Inflammatory macrophage treated with lipopolysaccharide for 1 hour (primary cell): ENCODE measurements around the gene SLC13A1.
"Not testable (repeated sequence)": the region's sequence is repeated elsewhere in the genome, so short reads cannot be mapped to it uniquely, and the experiment has no call there.

ENCODE experiments used
- DNase-seq, 2 donors: peaks; one replicate each; pipeline ENCODE4 v3.0.0-alpha.2; 2020 to 2022

The SLC13A1 gene

DNA sequence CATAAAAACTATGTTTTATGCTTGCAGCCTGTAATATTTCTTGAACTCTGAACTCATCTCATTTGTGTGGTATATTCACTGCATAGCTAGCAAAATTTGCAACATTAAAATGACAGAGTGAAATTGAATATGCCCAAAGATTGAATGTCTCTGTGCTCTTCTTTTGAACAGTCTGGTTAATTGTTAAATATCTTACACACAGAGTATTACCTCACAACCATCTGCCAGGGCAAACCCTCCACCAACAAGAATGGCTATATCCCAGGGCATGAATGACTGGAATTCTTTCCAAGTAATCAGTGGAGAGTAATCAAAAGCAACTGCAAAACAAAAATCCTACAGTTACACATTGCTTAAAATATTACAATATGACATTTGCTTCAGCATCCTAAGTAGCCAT, 76.9 kb downstream of the SLC13A1 start:
- DNase-seq, result no peak

DNA sequence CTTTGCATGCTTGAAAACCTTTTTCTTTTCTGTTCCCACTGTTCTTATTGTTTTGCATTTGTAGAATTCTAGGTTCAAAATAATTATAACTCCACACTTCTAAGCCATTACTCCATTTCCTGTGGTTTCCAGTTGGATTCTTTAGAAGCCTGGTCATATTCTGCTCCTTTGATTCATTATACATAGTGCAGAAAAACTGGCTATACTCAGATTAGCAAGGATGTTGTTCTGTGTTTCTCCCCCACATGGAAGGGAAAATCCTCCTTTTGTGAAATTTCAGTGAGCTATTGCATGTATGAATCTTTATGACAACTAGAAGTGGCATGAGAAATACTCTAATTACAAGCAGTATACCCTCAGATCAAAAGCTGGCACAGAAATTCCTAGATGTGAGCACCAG, 79.5 kb downstream of the SLC13A1 start:
- no peak for DNase-seq

DNA sequence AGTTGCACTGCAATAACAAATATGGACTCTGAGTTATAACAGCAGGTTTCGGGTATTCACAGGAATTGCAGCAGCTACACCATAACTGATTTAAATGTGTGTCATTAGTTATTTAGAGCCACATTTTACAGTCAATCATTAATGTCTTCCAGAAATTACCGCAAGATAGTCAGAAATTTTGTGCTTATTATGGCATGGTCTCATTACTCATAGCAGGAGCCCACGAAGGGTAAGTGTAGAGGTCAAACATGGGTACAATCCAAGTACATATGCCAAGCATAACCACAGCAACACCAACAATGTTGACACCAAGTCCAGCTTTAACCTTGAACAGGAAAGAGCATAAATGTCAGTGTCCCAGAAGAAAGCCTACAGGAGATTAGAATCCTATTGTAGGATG, 84.4 kb downstream of the SLC13A1 start:
- no peak for DNase-seq

DNA sequence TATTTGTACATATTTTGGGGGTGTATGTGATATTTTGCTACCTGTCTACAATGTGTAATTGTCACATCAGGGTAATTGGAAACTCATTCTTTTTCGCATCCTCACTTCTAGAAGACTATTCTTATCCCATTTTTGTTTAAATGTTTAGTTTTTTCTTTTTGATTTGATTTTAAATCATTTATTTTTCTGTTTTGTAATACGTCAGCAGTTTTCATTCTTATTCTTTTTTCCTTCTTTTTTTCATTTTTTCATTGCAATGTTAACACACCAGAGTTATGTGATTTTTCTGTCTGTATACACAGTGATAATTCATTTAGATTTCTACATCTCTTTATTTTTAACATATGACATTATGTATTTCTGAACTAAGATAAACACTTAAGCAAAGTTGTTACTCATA, 85.5 kb downstream of the SLC13A1 start:
- DNase-seq, result no peak

DNA sequence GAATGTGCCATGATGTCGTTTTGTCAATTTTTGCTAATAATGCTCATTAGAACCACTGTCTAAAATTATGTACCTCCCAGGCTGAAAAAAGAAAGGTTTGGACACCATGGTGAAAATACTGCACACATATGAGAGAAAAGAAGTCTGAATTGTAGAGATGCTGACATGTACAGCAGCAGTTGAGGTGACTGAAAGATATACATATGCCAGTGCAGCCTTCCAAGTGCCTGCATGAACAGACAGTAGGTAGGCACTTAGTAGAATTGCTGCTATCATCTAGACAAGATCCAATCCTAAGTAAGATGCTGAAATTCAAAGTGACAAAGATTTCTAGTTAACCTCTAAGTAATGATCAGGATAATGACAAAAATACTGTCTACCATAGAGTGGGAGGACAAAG, 86.9 kb downstream of the SLC13A1 start:
- no peak for DNase-seq

DNA sequence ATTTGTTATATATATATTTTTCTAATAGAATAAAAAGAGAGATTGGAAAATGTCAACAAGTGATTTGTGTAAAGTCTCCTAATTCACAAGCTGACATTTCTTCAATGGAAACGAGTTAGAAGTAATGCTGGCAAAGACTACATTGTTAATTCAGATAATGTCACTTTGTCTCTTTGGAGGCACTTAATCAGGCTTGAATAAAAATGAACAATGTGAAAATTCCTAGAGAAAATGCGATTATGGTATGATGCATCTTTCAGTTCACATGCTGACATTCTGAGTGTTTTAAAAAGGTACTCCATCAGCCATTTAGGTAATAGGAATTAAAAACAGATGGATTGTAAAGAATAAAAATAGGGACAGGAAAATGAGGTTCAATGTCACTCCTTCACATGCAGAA, 100.1 kb downstream of the SLC13A1 start:
- DNase-seq, result no peak

DNA sequence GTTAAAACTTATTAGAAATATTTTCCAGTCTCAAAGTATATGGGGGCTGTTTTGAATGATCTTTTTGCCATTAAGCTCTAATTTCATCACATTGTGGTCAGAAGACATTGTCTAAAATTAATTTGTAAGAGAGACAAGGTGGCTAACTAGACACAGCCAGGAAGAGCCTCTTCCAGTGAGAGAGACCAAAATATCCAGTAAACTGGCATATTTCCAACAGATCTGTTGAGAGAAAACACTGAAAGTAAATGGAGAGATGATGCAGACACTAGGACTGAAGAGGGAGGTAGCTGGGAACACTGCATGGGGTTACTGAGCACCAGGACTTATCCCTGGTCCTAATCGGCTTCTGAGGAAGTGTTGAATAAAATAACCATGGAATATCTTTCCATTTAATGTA, 102.8 kb downstream of the SLC13A1 start:
- DNase-seq, result no peak

DNA sequence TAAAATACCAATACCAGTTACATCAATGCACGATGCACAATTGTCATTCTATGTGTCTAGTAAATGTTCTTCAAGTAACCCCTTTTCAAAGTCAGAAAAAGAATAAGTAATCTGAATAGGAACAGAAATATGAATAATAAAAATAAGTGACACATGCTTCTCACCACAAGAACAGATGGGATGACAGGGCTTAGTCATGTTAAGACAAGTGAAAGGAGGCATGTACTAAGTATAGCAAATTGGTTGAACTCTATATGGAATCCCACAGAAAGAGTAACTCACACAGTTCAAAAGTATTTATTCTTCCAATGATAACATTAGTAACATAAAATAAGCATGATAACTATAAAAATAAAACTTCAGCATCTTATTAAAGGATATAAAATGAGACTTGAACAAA, 103.3 kb downstream of the SLC13A1 start:
- no peak for DNase-seq

DNA sequence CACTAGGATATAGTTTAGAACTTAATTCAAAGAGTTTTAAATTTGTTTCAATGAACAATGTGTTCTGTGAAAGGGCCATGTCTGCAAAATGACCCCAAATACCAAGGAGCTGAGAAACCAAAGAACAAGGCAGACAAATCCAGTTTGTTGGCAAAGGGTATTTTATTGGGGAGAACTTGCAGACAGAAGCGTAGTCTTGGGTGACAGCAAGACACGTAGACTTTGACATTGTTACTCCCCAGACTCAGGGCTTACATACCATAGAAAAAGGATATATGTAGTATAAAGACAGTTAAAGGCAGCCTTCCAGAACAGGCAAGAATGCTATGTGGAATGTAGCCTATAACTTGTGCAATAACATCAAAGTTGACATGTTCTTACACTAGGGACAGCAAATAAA, 109.3 kb downstream of the SLC13A1 start:
- no peak for DNase-seq

DNA sequence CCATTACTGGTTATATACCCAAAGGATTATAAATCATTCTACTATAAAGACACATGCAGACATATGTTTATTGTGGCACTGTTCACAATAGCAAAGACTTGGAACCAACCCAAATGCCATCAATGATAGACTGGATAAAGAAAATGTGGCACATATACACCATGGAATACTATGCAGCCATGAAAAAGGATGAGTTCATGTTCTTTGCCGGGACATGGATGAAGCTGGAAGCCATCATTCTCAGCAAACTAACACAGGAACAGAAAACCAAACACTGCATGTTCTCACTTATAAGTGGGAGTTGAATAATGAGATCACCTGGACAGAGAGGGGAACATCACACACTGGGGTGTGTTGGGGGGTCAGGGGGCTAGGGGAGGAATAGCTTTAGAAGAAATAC, 112.9 kb downstream of the SLC13A1 start:
- DNase-seq, result not testable (repeated sequence)

DNA sequence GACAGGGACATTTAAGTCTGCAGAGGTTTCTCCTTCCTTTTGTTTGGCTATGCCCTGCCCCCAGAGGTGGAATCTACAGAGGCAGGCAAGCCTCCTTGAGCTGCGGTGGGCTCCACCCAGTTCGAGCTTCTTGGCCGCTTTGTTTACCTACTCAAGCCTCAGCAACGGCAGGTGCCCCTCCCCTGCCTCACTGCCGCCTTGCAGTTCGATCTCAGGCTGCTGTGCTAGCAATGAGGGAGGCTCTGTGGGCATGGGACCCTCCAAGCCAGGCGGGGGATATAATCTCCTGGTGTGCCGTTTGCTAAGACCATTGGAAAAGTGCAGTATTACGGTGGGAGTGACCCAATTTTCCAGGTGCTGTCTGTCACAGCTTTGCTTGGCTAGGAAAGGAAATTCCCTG, 114.9 kb downstream of the SLC13A1 start:
- not testable (repeated sequence) for DNase-seq

DNA sequence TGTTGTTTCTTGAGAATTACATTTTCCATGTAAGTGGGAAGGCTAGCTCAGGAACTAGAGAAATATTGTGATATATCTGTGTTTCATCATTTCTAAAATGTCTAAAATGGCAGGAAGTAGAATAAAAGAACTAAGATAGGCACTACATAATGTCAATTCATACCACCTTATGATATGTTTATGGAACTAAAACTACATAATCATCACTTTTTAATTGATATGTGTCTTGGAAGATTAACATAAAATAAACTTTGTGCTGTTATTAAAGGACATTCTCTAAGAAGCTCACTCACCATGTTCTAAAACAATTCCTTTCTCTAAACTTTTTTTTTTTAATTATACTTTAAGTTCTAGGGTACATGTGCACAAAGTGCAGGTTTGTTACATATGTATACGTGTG, 120.7 kb downstream of the SLC13A1 start:
- no peak for DNase-seq

DNA sequence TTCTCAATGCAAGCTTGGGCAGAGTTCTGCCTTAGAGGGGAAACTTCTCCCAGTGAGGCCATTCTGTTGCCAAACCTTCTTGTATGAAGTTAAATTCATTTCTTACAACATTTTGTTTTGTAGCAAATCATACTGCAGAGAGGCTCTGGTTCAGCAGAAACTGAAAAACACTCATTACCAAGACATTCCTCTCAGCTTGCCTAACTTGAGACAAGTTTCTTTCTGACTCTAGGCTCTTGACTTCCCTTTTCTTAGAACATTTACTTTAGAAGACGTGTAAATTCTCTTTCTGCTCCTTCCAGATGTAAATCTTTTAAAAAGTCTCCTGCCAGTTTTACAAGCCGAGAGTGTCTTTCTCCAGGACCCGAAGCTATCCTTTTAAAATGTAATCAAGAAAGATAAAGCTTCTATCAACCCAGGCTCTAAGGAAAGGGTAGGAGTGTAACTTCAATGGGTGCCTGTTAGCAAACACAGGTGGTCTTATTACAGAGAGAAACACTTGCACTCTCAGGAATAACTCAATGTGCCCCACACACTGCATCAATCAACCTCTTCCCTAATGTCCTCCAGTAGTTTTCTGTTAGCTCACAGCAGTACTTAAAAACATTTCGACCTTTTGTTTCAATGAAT, 123.8 kb downstream of the SLC13A1 start:
- DNase-seq, result no peak

DNA sequence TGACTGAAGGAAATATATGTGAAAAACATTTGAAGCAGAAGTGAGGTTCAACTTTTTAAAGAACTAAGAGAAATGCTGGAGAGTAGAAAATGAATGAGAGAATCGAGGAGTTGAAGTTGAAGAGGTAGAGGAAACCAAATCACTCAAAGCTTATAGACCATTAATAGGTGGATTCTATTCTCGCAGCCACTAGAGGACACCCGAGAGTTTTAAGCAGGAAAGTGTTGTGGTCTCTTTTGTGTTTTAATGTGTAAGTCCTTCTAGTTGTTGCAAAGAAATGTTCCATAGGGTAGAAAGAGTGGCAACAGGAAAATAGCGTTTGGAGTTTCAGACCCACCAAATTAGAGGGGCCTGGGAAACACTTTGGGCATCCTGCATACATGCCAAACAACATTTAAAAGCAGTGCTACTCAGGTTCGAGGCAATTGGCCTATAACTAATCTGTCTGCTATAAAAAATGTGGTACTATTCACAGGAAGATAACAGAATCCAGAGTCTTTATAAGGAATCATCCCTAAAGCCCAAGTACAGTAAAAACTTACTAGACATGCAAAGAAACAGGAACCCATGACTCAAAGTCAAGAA, 129.0 kb downstream of the SLC13A1 start:
- no peak for DNase-seq

DNA sequence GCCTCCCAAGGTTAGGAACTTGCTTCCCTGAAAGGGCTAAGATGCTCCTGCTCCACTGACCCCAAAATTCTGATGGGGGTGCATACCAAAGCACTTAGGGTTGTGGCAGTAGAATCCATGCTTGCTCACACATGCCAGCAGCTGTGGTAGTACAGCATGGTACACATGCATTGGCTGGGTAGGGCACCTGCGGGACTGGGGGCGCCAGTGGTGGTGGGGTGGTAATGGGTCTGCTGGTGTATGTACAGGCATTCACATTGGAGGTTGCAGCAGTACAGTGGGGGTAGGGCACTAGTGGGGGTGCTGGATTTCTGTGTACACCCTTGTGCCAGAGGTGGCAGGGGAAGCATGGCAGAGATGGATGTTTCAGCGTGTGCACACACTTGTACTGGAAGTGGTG, 132.0 kb downstream of the SLC13A1 start:
- DNase-seq, result no peak
